KMS-11 (cell line): ENCODE measurements around the gene NOL4L.

Source experiments
- H2AFZ ChIP-seq: fragments of 200-600 bp; sonication (generic); 2 replicates; pipeline ENCODE4 v1.6.1; 2016; ENCODE audit warnings: antibody characterized with exemption, mixed run types, low read depth
- H3K27ac ChIP-seq: fragments of 200-600 bp; sonication (generic); 2 replicates; pipeline ENCODE4 v1.6.1; 2016; ENCODE audit warnings: mild to moderate bottlenecking, mixed run types
- H3K27me3 ChIP-seq: fragments of 200-600 bp; sonication (generic); 2 replicates; pipeline ENCODE4 v1.6.1; 2017; ENCODE audit warnings: mild to moderate bottlenecking, low read depth, mixed run types, moderate library complexity; ENCODE audit not compliant: insufficient read depth
- H3K36me3 ChIP-seq: fragments of 200-600 bp; sonication (generic); 2 replicates; pipeline ENCODE4 v1.6.1; 2017; ENCODE audit warnings: mild to moderate bottlenecking, mixed run types; ENCODE audit not compliant: insufficient read depth
- H3K4me1 ChIP-seq: fragments of 200-600 bp; sonication (generic); 2 replicates; pipeline ENCODE4 v1.6.1; 2016; ENCODE audit warnings: mild to moderate bottlenecking, low read depth, mixed run types; ENCODE audit not compliant: poor library complexity, severe bottlenecking
- H3K4me2 ChIP-seq: fragments of 200-600 bp; sonication (generic); 2 replicates; pipeline ENCODE4 v1.7.0; 2016; ENCODE audit warnings: mild to moderate bottlenecking, mixed run types
- H3K4me3 ChIP-seq: fragments of 200-600 bp; sonication (generic); IDR thresholded peaks from 2 replicates; pipeline ENCODE4 v1.6.1; 2017; ENCODE audit warnings: low read depth, low read length, mixed read lengths; ENCODE audit not compliant: insufficient read depth
- H3K79me2 ChIP-seq: fragments of 200-600 bp; sonication (generic); 2 replicates; pipeline ENCODE4 v1.6.1; 2016; ENCODE audit warnings: low read depth, mixed run types; ENCODE audit not compliant: insufficient read depth
- H3K9ac ChIP-seq: fragments of 200-600 bp; sonication (generic); 2 replicates; pipeline ENCODE4 v1.6.1; 2016; ENCODE audit warnings: mild to moderate bottlenecking, mixed run types
- H4K20me1 ChIP-seq: fragments of 200-600 bp; sonication (generic); 2 replicates; pipeline ENCODE4 v1.6.1; 2016; ENCODE audit warnings: mild to moderate bottlenecking, mixed run types; ENCODE audit not compliant: insufficient read depth
- CTCF ChIP-seq: fragments of 200-600 bp; sonication (generic); conservative IDR thresholded peaks from 2 replicates; pipeline ENCODE4 v1.6.1; 2017; ENCODE audit warnings: low read depth, mild to moderate bottlenecking, antibody characterized with exemption, low read length, moderate library complexity, mixed read lengths

The NOL4L gene

GRCh38 chr20:32501709-32502108 lies 83.4 kb downstream of the NOL4L start:
- H4K20me1 ChIP-seq = no peaks in the 10 kb centered on the region
- no peak overlapping the region for H2AFZ ChIP-seq
- H3K4me3 ChIP-seq = no peak overlapping the region
- no peaks in the 10 kb centered on the region for H3K27me3 ChIP-seq
- H3K4me2 ChIP-seq = no peak overlapping the region
- peaks cover 24% of the 10 kb centered on the region for H3K4me1 ChIP-seq
- H3K27ac ChIP-seq = no peak overlapping the region
- no peaks in the 10 kb centered on the region for H3K36me3 ChIP-seq
- no peaks in the 10 kb centered on the region for H3K79me2 ChIP-seq
- no peak overlapping the region for H3K9ac ChIP-seq
- TF ChIP-seq CTCF = no peak

- Histone ChIP-seq H3K27ac (no peak overlapping the region), H3K36me3 (no peaks in the 10 kb centered on the region), H3K4me2 (no peak overlapping the region), H2AFZ (no peak overlapping the region), H3K4me3 (no peak overlapping the region), H4K20me1 (no peaks in the 10 kb centered on the region), H3K27me3 (no peaks in the 10 kb centered on the region), H3K79me2 (no peaks in the 10 kb centered on the region), H3K4me1 (no peaks in the 10 kb centered on the region), H3K9ac (no peak overlapping the region)
- no peak for TF ChIP-seq CTCF
Observed at GRCh38 chr20:32497589-32498224, 87.4 kb downstream of the NOL4L start.

- Histone ChIP-seq H3K79me2 (no peaks in the 10 kb centered on the region), H3K4me1 (no peaks in the 10 kb centered on the region), H3K9ac (no peak overlapping the region), H2AFZ (no peak overlapping the region), H3K36me3 (no peaks in the 10 kb centered on the region), H4K20me1 (no peaks in the 10 kb centered on the region), H3K27me3 (no peaks in the 10 kb centered on the region), H3K27ac (no peak overlapping the region), H3K4me3 (no peak overlapping the region), H3K4me2 (no peak overlapping the region)
- TF ChIP-seq CTCF = no peak
Observed at GRCh38 chr20:32496811-32497533, 88.2 kb downstream of the NOL4L start.

GRCh38 chr20:32495949-32496348 lies 89.2 kb downstream of the NOL4L start:
- H3K27me3 ChIP-seq = no peaks in the 10 kb centered on the region
- TF ChIP-seq CTCF = no peak
- no peaks in the 10 kb centered on the region for H3K79me2 ChIP-seq
- H3K4me2 ChIP-seq = no peak overlapping the region
- no peak overlapping the region for H3K4me3 ChIP-seq
- H3K9ac ChIP-seq = no peak overlapping the region
- no peaks in the 10 kb centered on the region for H3K36me3 ChIP-seq
- no peak overlapping the region for H2AFZ ChIP-seq
- no peaks in the 10 kb centered on the region for H3K4me1 ChIP-seq
- H4K20me1 ChIP-seq = no peaks in the 10 kb centered on the region
- H3K27ac ChIP-seq = no peak overlapping the region
